Transverse colon (tissue), 4 donors: Measurements from ENCODE around the gene OR2AJ1.

Experiments used
- EP300 ChIP-seq: sonication (generic); formaldehyde crosslinking; IDR thresholded peaks from one replicate; pipeline ENCODE4 v1.6.1; 2017; ENCODE audit warnings: antibody characterized with exemption, low read depth
- POLR2AphosphoS5 ChIP-seq, 3 donors: sonication (generic); formaldehyde crosslinking; IDR thresholded peaks; one replicate each; pipeline ENCODE4 v1.6.1; 2016; ENCODE audit warnings: antibody characterized with exemption in 3 of 3
- TF ChIP-seq, protein P1 (sequence below), 5 experiments: fragments of 200-600 bp in 3 of 5; fragments of 450-650 bp in 2 of 5; sonication (generic) in 3 of 5; IDR thresholded peaks; 1 replicate in 2 of 5; 2 replicates in 3 of 5; pipeline ENCODE4 v1.5.1; 2016 to 2017; ENCODE audit warnings: antibody characterized with exemption in 5 of 5, inconsistent platforms in 3 of 5, mild to moderate bottlenecking in 2 of 5, moderate library complexity in 1 of 5

DNA sequence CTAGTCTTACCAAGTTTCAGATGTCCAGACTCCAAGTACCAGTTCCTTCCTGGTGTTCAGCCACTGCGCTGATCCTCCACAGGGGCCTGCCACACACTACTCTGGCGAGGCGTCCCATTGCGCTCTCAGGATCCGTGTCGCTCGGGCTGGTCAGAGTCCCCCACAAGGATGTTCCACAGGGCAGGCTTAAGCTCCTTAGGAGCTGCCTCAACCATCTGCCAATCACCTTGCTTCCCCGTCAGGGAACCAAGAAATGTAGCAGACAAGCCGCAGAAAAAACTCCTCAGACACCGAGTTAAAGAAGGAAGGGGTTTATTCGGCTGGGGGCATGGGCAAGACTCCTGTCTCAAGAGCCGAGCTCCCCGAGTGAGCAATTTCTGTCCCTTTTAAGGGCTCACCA is 19.5 kb upstream of the OR2AJ1 start:
- TF ChIP-seq, protein P1, sequence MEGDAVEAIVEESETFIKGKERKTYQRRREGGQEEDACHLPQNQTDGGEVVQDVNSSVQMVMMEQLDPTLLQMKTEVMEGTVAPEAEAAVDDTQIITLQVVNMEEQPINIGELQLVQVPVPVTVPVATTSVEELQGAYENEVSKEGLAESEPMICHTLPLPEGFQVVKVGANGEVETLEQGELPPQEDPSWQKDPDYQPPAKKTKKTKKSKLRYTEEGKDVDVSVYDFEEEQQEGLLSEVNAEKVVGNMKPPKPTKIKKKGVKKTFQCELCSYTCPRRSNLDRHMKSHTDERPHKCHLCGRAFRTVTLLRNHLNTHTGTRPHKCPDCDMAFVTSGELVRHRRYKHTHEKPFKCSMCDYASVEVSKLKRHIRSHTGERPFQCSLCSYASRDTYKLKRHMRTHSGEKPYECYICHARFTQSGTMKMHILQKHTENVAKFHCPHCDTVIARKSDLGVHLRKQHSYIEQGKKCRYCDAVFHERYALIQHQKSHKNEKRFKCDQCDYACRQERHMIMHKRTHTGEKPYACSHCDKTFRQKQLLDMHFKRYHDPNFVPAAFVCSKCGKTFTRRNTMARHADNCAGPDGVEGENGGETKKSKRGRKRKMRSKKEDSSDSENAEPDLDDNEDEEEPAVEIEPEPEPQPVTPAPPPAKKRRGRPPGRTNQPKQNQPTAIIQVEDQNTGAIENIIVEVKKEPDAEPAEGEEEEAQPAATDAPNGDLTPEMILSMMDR (IDR thresholded peaks at IDR 0.05) = no peak
- TF ChIP-seq POLR2AphosphoS5 (IDR thresholded peaks at IDR 0.05) (no peak), EP300 (no peak)
